OCI-LY3 (cell line): Measurements from ENCODE around the gene VWA3B.

Experiments
- CTCF ChIP-seq: fragments of 200-600, 300-600 bp; sonication (generic); IDR thresholded peaks from 2 replicates; pipeline ENCODE4 v1.5.1; 2014; ENCODE audit warnings: antibody characterized with exemption, low read length, low read depth
- EZH2phosphoT487 ChIP-seq: fragments of 200-600 bp; shearing (Covaris generic); IDR thresholded peaks from 2 replicates; pipeline ENCODE4 v1.6.1; 2018; ENCODE audit warnings: antibody characterized with exemption, mixed run types, low read depth

GRCh38 chr2:98311090-98311489 lies 224.1 kb downstream of the VWA3B start:
- TF ChIP-seq CTCF, result no peak
- TF ChIP-seq EZH2phosphoT487, result no peak
